Uterus (tissue), 4 donors: ENCODE measurements around the gene OR11H12. TPM values are rescaled to one million over a fixed set of nuclear protein-coding genes. Genes with fewer than 3 reads are reported as not detected.
"Not testable (repeated sequence)": the region's sequence is repeated elsewhere in the genome, so short reads cannot be mapped to it uniquely, and the experiment has no call there.

Source experiments
- DNase-seq, 2 donors: peaks; one replicate each; pipeline ENCODE4 v3.0.0-alpha.2; 2019 to 2020
- H3K27ac ChIP-seq, 2 donors: fragments of 200-600 bp; sonication (generic); 1 replicate in 1 of 2; 2 replicates in 1 of 2; pipeline ENCODE4 v1.5.1; 2016 to 2018
- H3K27me3 ChIP-seq, 2 donors: fragments of 200-600 bp; sonication (generic); one replicate each; pipeline ENCODE4 v1.5.1; 2018 to 2019; ENCODE audit warnings: control low read depth in 1 of 2
- H3K36me3 ChIP-seq, 2 donors: fragments of 200-600 bp; sonication (generic); one replicate each; pipeline ENCODE4 v1.5.1; 2019; ENCODE audit warnings: control low read depth in 1 of 2
- H3K4me1 ChIP-seq, 2 donors: fragments of 200-600 bp; sonication (generic); one replicate each; pipeline ENCODE4 v1.5.1; 2018 to 2019; ENCODE audit warnings: control low read depth in 1 of 2
- H3K4me3 ChIP-seq, 2 donors: fragments of 200-600 bp; sonication (generic); 1 replicate in 1 of 2; 2 replicates in 1 of 2; pipeline ENCODE4 v1.5.1; 2018 to 2019; ENCODE audit warnings: mild to moderate bottlenecking in 1 of 2
- H3K9me3 ChIP-seq, 2 donors: fragments of 200-600 bp; sonication (generic); one replicate each; pipeline ENCODE4 v1.5.1; 2019; ENCODE audit warnings: control low read depth in 1 of 2
- intact Hi-C: fragments of 100-400 bp; cut with DNase I; formaldehyde crosslinking; loops from one replicate; pipeline ENCODE4 v1.15.1; 2023; ENCODE audit warnings: low total_unique reads
- small RNA-seq: library from RNA; depleted of rRNA; stranded (forward); fragments of <200 nt; gene quantifications from one replicate; pipeline ENCODE3, GENCODE V24; 2016
- total RNA-seq, 4 donors: library from RNA; depleted of rRNA in 3 of 4; stranded (reverse); fragments of >200 nt in 3 of 4; gene quantifications; one replicate each; pipeline versions ENCODE4 v1.1.0 to v1.2.4, GENCODE V29; 2014 to 2023
- donor health status: DM: yes; HTN: yes; CAD: no.

OR11H12 gene, protein sequence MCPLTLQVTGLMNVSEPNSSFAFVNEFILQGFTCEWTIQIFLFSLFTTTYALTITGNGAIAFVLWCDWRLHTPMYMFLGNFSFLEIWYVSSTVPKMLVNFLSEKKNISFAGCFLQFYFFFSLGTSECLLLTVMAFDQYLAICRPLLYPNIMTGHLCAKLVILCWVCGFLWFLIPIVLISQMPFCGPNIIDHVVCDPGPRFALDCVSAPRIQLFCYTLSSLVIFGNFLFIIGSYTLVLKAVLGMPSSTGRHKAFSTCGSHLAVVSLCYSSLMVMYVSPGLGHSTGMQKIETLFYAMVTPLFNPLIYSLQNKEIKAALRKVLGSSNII
- total RNA-seq = not detected

DNA sequence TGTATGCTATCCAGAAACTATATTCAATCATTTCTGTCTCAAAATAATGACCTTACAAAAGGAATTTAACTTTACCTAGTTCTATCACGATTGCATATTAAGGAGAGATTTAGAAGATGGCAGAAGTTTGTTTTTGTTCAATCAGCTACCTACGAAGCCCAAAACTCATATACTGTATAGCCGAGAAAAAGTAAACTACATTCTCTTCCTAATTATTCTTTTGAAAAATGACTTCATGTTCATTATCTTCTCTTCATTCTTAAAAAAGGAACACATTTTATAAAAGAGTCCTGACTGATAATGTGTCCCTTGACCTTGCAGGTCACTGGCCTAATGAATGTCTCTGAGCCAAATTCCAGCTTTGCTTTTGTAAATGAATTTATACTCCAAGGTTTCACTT, at the start of gene OR11H12:
Gene OR11H12, plus strand, starts transcription at position 301 of the 400 bp plus-strand sequence. Its CDS starts 0 bp downstream, at position 301.
- H3K27me3 ChIP-seq = not testable (repeated sequence)

DNA sequence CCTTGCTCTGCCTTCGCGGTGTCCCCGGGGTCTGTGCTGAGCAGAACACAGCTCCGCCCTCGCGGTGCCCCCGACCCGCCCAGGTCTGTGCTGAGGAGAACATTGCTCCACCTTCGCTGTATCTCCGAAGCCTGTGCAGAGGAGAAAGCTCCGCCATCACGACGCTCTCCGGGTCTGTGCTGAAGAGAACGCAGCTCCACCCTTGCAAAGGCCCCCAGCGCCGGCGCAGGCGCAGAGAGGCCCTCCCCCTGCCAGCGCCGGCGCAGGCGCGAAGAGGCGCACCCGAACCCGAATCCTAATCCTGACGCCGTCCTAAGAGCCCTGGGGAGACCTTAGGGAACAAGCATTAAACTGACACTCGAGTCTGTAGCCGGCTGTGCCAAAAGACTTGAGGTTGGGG, 18.0 kb upstream of the OR11H12 start:
- intact Hi-C loops, H3K9me3 ChIP-seq, DNase-seq: not testable (repeated sequence)

More for the DNA sequence above, at the start of gene OR11H12:
- intact Hi-C loops, H3K27ac ChIP-seq, H3K9me3 ChIP-seq, H3K4me1 ChIP-seq, DNase-seq, H3K4me3 ChIP-seq, H3K36me3 ChIP-seq: not testable (repeated sequence)

DNA sequence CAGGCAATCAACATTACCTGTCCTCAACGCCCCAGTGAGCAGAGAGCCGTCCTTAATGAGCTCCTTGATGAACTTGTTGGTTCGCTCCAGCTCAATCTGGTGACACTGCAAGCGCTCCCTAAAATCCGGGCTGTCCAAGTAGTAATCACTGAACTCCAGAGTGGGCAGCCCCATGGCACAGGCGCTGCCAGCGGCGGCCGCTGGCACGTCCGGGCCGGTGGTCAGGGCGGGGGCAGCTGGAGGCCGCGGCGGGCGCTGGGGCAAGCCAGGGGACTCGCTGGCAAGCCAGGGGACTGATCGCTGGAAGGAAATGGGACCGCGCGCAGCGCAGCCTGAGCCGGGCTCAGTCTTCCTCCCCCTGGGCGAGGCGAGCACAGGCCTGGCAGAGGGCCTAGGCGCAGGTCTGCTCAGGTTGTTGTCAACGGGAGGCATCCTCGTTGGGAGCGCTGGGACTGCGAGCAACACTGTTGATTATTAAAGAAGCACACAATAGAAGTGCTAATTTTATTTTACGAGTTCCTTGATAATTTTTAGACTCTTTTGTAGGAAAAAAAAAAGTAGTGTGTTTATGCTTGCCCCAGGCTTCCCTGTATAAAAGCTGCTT, 25.8 kb downstream of the OR11H12 start:
- intact Hi-C loops, H3K36me3 ChIP-seq, H3K27ac ChIP-seq, H3K27me3 ChIP-seq, H3K4me1 ChIP-seq, DNase-seq, H3K4me3 ChIP-seq, H3K9me3 ChIP-seq: not testable (repeated sequence)

More for the DNA sequence above, 18.0 kb upstream of the OR11H12 start:
- not testable (repeated sequence) for H3K4me3 ChIP-seq, H3K4me1 ChIP-seq, H3K27ac ChIP-seq, H3K36me3 ChIP-seq, H3K27me3 ChIP-seq

DNA sequence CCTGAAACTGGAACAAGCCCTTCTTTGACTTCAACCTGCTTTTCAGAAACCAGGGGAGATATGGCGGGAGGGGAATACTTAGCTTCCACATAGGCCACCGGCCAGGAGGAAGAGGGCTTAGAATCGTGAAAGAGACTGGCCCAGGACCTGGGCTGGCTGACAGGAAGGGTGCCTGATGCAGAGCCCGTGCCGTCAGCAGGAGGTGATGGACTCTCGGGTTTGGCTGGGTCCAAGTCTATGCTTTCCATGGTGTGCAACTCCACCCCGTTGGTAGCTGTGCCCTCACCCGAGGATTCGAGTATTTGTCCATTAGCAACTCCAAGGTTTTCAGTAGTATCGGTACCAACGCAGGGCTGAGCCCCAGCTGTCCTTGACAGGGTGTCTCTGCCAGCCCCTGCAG, 35.1 kb downstream of the OR11H12 start:
- DNase-seq, H3K27me3 ChIP-seq, H3K4me1 ChIP-seq, intact Hi-C loops, H3K9me3 ChIP-seq, H3K4me3 ChIP-seq, H3K27ac ChIP-seq, H3K36me3 ChIP-seq: not testable (repeated sequence)

DNA sequence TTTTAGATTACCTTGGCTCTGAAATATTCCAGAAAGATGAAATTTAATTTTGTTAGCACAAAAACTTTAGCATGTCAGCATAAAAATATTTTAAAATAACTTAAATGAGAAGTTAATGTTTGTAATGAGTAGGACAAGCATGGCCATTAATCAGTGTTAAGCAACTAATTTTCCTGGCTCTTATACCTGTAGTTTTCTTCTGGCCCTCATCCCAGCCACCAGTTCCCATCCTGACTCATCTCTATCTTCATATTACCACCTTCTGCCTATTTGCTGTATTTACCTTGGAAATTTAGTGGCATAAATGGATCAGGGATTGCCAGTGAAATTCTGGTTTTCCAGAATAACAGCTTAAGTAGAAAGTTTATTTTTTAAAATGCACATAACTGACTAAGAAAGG, 37.1 kb downstream of the OR11H12 start:
- H3K4me1 ChIP-seq, DNase-seq, H3K4me3 ChIP-seq, H3K9me3 ChIP-seq, H3K27ac ChIP-seq, intact Hi-C loops, H3K27me3 ChIP-seq, H3K36me3 ChIP-seq: not testable (repeated sequence)

DNA sequence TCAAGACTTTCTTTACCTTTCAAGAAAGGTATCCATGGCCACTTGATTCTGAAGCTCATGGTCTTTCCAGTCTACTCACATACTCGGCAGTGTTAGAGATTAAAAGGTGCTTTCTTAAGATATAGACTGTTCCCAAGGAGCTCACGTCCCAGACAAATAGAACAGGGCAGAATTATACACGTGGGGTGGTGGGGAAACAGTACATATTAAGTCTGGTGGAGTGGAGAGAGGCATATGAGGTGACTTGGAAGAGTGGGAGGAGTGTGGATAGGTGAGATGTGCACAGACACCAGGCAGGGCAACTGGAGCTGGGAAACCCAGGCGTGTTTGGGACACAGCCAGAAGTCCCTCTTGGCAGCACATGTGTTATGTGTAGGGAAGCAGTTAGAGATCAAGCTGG, 37.9 kb downstream of the OR11H12 start:
- H3K4me1 ChIP-seq, H3K36me3 ChIP-seq, H3K9me3 ChIP-seq, H3K4me3 ChIP-seq, DNase-seq, H3K27ac ChIP-seq, intact Hi-C loops, H3K27me3 ChIP-seq: not testable (repeated sequence)

DNA sequence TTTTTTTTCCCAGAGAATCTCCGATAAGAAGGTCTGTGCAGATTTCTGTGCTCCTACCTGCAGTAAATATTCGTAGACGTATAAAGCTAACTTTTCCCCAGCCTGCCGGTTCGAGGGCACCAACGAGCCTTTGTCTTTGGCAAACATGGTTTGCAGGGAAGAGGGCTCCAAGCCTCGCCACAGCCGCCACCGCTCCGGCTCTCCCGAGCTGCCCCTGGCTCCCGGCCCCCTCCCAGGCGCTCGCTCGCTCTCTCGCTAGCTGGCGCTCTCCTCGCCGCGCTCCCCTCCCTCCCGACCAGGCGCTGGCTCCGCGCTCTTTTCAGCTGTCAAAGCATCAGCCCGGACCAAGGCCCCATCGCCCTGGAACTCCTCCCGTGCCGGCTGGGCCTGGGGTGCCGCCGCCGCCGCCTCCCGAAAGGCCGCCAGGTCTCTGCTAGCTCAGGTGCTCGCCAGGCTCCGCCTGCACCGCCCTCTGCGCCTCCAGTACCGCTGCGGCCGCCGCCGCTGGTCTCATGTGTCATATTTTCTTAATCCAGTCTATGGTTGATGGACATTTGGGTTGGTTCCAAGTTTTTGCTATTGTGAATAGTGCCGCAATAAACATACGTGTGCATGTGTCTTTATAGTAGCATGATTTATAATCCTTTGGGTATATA, 45.3 kb downstream of the OR11H12 start:
- H3K27me3 ChIP-seq, H3K9me3 ChIP-seq, H3K36me3 ChIP-seq, H3K4me1 ChIP-seq, DNase-seq, H3K27ac ChIP-seq, intact Hi-C loops, H3K4me3 ChIP-seq: not testable (repeated sequence)

Small RNAs within 50 kb of the gene (small RNA-seq; reads per million reads assigned to genes)
- not detected for gene CR383656.6
- not detected for gene CR383656.7
- gene CR383656.9 = not detected
